ENCODE measurements around the gene OPRD1.

The OPRD1 gene

DNA sequence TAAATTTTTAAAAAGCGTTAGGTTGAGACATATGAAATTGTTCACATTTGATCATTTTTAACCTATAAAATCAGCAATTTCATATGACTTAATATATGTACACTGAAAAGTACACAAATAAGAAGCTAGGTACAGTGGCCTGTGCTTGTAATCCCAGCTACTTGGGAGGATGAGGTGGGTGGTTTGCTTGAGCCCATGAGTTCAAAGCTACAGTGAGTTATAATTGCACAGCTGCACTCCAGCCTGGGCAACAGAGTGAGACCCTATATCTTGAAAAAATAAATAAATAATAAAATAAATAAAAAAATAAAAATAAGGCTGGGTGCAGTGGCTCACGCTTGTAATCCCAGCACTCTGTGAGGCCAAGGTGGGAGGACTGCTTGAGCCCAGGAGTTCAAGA, 97.2 kb downstream of the OPRD1 start:
- DNase-seq (ENCODE audit: low read depth in 2 of 2): no peak

DNA sequence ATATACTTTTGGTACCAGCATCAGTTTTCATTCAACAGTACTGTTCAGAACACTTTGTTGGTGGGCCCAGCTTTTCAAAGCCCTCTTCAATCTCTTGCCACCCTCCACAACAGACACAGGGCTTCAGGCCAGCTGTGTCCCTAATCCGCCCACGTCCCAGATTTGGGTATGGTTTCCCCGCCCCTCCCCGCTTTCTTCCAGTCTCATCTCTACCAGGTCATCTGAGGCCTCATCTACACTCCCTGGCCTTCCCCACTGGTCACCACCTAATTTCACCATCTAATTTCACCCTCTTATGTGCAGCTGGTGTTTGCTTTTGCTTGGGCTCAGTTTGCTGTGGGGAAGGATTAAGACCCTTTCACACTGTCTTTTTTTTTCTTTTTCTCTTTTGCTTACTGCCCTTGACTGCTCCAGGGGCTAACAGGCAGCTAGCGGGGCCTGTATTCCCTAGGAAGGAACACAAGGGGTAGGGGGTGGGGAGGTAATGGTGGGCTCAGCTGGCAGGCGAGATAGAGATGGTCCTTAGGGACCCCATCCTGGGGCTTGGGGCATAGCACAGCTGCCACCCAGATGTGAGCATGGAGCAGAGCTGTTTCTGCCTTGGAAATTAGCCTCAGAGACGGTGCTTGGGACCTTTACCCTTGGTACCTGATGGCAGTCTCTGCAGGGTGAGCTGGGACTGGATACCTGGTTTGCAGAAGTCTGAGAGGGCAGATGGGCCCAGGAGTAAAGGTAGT, 98.6 kb downstream of the OPRD1 start:
- no peak for DNase-seq (ENCODE audit: low read depth in 2 of 2)

DNA sequence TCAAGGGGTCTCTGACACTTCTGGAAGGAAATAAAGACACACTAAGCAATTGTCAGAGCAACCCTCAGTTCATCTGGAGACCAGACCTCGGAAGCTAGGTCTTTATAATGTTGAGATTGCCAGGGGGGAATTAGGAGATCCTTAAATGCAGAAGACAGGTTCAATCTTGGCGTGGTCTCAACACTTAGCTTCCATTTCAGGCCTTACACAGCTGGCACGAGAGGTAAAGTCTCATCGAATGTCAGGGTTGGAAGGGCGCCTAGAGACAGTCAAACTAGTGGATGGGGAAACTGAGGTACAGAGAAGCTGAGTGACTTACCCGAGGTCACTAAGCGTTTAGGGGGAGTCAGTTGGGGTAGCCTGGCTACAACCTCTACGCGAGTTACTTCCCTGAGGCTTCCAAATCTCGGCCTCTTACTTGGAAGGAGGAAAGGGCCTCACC, 101.8 kb downstream of the OPRD1 start:
- DNase-seq (ENCODE audit: low read depth in 2 of 2): no peak

DNA sequence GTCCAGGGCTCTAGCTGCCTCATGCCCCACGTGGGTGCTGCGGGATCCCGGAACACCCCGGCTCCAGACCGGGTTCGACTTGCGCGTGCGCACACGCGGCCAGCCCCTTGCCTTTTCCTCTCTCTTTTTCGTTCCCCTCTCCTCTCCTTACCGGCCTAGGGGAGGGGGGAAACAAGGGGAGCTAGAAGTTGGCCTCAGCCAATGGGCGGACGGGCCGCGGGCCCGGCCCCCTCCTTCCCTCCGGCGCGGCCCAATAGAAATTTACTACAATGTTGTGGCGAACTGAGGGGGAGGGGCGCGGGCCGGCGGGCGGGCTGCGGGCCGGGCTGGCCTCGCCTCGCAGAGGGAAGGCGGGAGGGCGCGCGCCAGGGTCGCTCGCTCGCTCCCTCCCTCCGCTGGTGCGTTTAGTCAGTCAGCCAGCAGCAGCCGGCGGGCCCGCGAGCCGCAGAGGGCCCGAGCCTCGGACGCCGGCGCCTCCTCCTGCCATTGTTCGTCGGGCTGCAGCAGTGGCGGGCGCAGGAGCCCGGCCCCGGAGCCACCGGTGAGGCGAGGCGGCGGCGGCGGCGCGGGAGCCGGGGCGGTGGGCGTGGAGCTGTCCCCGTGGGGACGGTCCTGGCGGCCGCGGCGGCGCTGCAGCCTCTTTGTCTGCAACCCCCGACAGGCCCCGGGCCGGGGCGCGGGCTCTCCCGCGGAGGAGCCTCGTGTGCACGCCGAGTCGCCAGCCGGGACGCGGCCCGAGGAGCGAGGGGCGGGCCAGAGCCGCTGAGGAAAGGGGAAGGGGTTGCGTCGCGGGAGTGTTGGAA, 102.5 kb downstream of the OPRD1 start, which contains the start of gene EPB41:
EPB41 (plus strand) TSS at position 342 of the 803 bp plus-strand sequence. CDS start 72,869 bp downstream, outside the sequence.
- DNase-seq (ENCODE audit: low read depth in 2 of 2): peak; percentile 86 to 90

DNA sequence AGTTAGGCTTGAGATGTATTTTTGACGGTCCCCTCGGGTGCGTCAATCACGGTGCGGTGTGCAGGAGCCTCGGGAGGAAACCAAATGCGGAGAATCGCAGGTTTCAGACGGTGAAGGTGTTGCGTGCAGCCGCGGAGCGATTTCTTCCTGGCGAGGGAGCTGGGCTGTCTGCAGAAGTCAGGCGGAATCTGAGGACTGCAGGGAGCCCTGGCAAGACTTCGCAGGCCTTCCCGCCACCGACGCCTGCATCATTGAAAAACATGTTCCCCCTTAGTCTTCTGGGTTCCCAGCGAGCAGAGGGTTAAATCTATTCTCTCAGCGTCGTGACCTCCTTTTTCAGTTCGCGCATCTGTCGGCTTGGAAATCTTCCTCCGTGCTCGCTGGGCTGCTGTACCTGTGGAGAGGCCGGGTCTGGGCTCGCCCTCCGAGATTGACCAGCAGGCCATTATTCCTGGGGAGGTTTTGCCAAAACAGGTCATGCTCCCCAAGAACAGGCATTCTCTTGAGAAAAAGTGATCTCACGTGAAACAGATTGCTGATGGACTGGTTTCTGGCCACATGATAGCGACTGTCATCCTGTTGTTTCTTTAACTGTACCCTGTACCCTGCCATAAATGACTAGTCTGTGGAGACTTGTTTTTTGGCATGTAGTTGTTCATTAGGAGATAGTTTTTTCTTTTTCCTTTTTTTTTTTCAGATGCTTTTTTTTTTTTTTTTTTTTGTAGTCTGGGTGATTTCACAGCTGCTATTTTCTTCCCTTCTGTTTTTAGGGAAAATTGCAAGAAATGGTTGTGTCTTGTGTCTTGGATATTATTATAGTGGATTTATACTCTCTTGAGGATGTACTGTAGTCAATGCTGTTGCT, 103.3 kb downstream of the OPRD1 start:
- peak; percentile 14 to 25 for DNase-seq (ENCODE audit: low read depth in 2 of 2)

DNA sequence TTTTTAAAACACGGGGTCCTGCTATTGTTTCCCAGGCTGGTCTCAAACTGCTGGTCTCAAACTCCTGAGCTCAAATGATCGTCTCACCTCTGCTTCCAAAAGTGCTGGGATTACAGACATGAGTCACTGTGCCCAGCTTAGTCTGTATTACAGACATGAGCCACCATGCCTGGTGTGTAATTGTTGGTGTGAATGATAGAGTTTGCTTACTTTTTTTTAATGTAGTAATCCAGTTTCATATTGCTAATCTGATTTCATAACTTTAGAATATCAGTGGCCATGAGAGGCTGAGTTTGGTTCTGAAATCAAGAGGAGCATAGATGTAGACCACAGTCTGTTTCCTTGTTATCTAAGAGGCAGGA, 105.8 kb downstream of the OPRD1 start:
- peak in 1 of 2 donors; percentile 18 for DNase-seq (ENCODE audit: low read depth in 2 of 2)
